BJ (cell line): ENCODE results near the gene TMEM140. TPM values are rescaled to one million over a fixed set of nuclear protein-coding genes. Genes with fewer than 3 reads are reported as not detected.

Source experiments
- CTCF ChIA-PET: fragments of 350-600 bp; formaldehyde crosslinking; extraction: SDS; loops from one replicate; lab custom pipeline; 2021; ENCODE audit warnings: antibody characterized with exemption, inconsistent platforms; lab: Yijun Ruan, JAX
- POLR2A ChIA-PET: fragments of 300-600 bp; sonication (Branson Sonifier 250); formaldehyde crosslinking; extraction: SDS; loops from one replicate; lab custom pipeline; 2021; ENCODE audit warnings: antibody characterized with exemption; lab: Charles Lee
- DNase-seq: peaks from one replicate; pipeline ENCODE4 v3.0.0-alpha.2; 2011; ENCODE audit warnings: low read depth
- H3K27me3 ChIP-seq: 2 replicates; pipeline ENCODE4 v1.6.0; 2011; ENCODE audit warnings: low read length; ENCODE audit not compliant: control insufficient read depth, insufficient read depth
- H3K36me3 ChIP-seq: 2 replicates; pipeline ENCODE4 v1.5.1; 2011; ENCODE audit warnings: low read length; ENCODE audit not compliant: control insufficient read depth, insufficient read depth
- H3K4me3 ChIP-seq: 2 replicates; pipeline ENCODE4 v1.5.1; 2011; ENCODE audit warnings: low read depth, mild to moderate bottlenecking, control low read depth, low read length
- CTCF ChIP-seq: IDR thresholded peaks from 2 replicates; pipeline ENCODE4 v1.5.1; 2011; ENCODE audit warnings: low read depth, mild to moderate bottlenecking, control low read depth, inconsistent platforms, low read length, moderate library complexity; ENCODE audit not compliant: insufficient read depth
- polyA plus RNA-seq: library from polyadenylated mRNA; depleted of rRNA; stranded (reverse); fragments of >200 nt; gene quantifications from 2 replicates; pipeline ENCODE4 v1.2.3, GENCODE V29; 2011

Gene TMEM140
- polyA plus RNA-seq, 1 experiment: 5.5 TPM

DNA sequence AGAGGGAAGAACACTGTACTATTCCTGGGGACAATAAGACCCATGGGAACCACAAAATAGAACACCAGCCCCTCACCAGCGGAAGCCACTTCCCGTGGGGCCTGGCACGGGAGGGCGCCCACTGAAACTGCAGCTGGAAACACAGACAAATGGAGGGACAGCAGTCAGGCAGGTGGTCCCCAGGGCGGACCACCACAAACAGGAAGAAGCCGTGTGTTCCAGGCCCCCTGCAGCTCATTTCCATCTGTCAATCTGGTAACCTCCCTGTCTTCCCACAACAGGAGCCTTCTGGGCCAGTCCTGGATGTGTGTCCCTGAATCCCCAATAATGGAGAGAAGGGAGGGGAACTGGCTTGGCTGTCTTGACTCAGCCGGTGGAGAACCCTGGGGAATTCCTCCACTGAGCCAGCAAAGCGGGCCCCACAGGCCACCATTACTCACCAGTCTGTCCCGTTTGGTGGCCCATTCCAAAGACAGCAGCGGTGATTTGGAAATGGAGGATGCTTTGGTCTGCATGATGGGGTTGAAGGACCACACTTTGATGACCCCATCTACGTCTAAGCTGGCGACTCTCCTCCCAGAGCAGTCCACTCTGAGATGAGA lies 46.7 kb downstream of the TMEM140 start:
- ChIA-PET CTCF (interaction anchor here (1.0 to 1.5 kb wide), 2 partner anchors 208 to 504 kb away, joined by 3 to 4 read pairs; partner anchors contain the start of gene AGBL3), POLR2A (no interaction called here)
- H3K27me3 ChIP-seq: no peaks in the 10 kb centered on the region
- no peak for TF ChIP-seq CTCF
- no peak for DNase-seq
- peaks cover 9% of the 10 kb centered on the region for H3K36me3 ChIP-seq
- no peak overlapping the region for H3K4me3 ChIP-seq

DNA sequence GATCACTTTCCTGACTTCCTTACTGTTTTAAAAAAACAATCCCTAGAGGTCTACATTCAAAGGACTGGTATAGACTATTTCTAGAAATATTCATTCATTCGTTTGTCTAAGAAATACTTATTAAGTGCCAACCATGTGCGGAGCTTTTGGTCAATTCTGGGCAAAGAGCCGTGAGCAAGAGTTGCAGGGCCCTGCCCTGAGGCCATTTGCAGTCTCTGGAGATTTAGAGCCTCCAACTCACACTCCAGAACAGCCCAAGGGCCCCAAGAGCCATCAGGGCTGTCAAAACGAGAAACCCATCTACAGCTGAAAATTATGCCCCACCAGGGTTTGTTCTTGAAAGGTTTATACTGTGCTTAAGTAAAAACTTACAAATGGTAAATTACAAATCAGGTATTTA lies 47.3 kb downstream of the TMEM140 start:
- Histone ChIP-seq H3K36me3 (peaks cover 9% of the 10 kb centered on the region), H3K4me3 (no peak overlapping the region), H3K27me3 (no peaks in the 10 kb centered on the region)
- no peak for DNase-seq
- CTCF ChIA-PET: interaction anchor here (1.0 kb wide), 1 partner anchor 209 kb away, joined by 4 read pairs; the partner anchor contains the start of gene AGBL3
- POLR2A ChIA-PET: no interaction called here
- TF ChIP-seq CTCF: no peak

- CTCF ChIA-PET: interaction anchor here (1.1 kb wide), 1 partner anchor 25 kb away, joined by 4 read pairs; no protein-coding TSS in a partner anchor
- Histone ChIP-seq H3K27me3 (no peaks in the 10 kb centered on the region), H3K4me3 (no peak overlapping the region), H3K36me3 (peaks cover 9% of the 10 kb centered on the region)
- DNase-seq: no peak
- no peak for TF ChIP-seq CTCF
- POLR2A ChIA-PET: no interaction called here
These were observed 48.2 kb downstream of the TMEM140 start for GRCh38 chr7:135195968-135196629.

GRCh38 chr7:135197343-135197742 lies 49.5 kb downstream of the TMEM140 start:
- Histone ChIP-seq H3K27me3 (no peaks in the 10 kb centered on the region), H3K36me3 (peaks cover 9% of the 10 kb centered on the region), H3K4me3 (no peak overlapping the region)
- DNase-seq: no peak
- ChIA-PET POLR2A (no interaction called here), CTCF (no interaction called here)
- TF ChIP-seq CTCF: no peak

DNA sequence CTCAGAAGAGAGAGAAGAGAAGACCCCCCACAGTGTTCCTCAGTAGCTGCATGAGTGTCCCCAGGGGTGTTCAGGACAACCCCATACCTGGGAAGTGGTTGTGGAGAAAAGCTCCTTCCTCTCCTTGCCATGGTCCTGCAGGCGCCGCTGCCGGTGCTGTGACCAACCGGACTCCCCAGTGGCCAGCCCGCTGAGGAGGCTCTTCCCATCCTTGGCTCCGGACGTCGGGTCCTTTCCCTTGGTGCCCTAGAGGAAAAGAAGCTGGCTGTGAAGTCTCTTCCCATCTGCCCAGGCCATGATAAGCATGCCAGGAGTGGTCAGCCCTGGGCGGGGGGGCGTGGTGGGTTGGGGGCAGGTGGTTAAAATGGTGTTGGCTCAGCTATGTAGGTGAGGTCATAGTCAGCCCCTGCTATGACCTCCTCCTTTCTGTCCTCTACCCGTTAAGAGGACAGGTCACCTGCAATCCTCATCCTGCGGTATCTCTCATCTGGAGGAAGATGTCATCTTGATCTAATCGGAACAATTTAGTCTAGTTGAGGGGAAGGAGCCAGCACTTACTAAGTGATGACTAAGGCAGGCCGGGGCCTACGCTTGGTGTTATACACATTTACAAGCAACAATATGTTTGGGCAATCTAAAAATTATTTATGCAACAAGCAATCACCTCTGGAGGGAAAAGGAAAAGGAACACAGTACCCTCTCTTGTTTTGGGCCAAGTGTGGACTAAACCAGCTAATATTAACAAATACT lies 50.2 kb downstream of the TMEM140 start:
- POLR2A ChIA-PET: no interaction called here
- no peak for TF ChIP-seq CTCF
- CTCF ChIA-PET: interaction anchor here (0.6 kb wide), 1 partner anchor 535 kb away, joined by 4 read pairs; no protein-coding TSS in a partner anchor
- H3K27me3 ChIP-seq: no peaks in the 10 kb centered on the region
- DNase-seq: peak; percentile 52
- H3K4me3 ChIP-seq: no peak overlapping the region
- peaks cover 10% of the 10 kb centered on the region for H3K36me3 ChIP-seq
